Thyroid gland (tissue), 4 donors: ENCODE measurements around the gene LRCH1.

ENCODE experiments used
- CTCF ChIP-seq, 6 experiments: fragments of 200-600 bp in 3 of 6; fragments of 450-650 bp in 3 of 6; sonication (generic) in 3 of 6; IDR thresholded peaks; one replicate each; pipeline ENCODE4 v1.5.1; 2016 to 2019; ENCODE audit warnings: antibody characterized with exemption in 6 of 6, mild to moderate bottlenecking in 2 of 6, inconsistent platforms in 1 of 6, moderate library complexity in 1 of 6
- POLR2A ChIP-seq, 2 donors: fragments of 450-650 bp; IDR thresholded peaks; one replicate each; pipeline ENCODE4 v1.6.1; 2017; ENCODE audit warnings: antibody characterized with exemption in 2 of 2, mild to moderate bottlenecking in 2 of 2, moderate library complexity in 1 of 2

GRCh38 chr13:46624353-46624752, 71.4 kb downstream of the LRCH1 start:
- TF ChIP-seq CTCF (IDR thresholded peaks at IDR 0.05) (no peak), POLR2A (IDR thresholded peaks at IDR 0.05) (no peak)
